GM10847 (cell line): ENCODE measurements around the gene ABR.

Experiments used
- POLR2A ChIP-seq: IDR thresholded peaks from 2 replicates; pipeline ENCODE4 v1.6.1; 2011; ENCODE audit not compliant: insufficient read length; ENCODE audit errors: extremely low read depth

The ABR gene

GRCh38 chr17:964876-965275, 214.9 kb downstream of the ABR start:
- TF ChIP-seq POLR2A = no peak

- no peak for TF ChIP-seq POLR2A
These were observed 217.1 kb downstream of the ABR start for GRCh38 chr17:962670-963069.

GRCh38 chr17:962166-962565, 217.6 kb downstream of the ABR start:
- no peak for TF ChIP-seq POLR2A

GRCh38 chr17:958712-959451, 220.9 kb downstream of the ABR start:
- TF ChIP-seq POLR2A = no peak

GRCh38 chr17:957856-958421, 221.8 kb downstream of the ABR start:
- TF ChIP-seq POLR2A = no peak

GRCh38 chr17:956905-957304, 222.9 kb downstream of the ABR start:
- no peak for TF ChIP-seq POLR2A

GRCh38 chr17:954431-955164, 225.2 kb downstream of the ABR start:
- no peak for TF ChIP-seq POLR2A

- TF ChIP-seq POLR2A = no peak
These were observed 226.0 kb downstream of the ABR start for GRCh38 chr17:953767-954166.
